Nephron progenitor cell (in vitro differentiated cells): ENCODE measurements around the gene PCNT.
"Not testable (repeated sequence)": the region's sequence is repeated elsewhere in the genome, so short reads cannot be mapped to it uniquely, and the experiment has no call there.

ENCODE experiments used
- DNase-seq: peaks from one replicate; pipeline ENCODE4 v3.0.0; 2021
- H3K27ac Mint-ChIP-seq: 2 replicates; pipeline ENCODE4 v1.8.0; 2021; ENCODE audit warnings: mild to moderate bottlenecking, moderate library complexity, mixed read lengths
- H3K27me3 Mint-ChIP-seq: 2 replicates; pipeline ENCODE4 v1.8.0; 2021; ENCODE audit warnings: mild to moderate bottlenecking, low read depth, mixed read lengths; ENCODE audit not compliant: poor library complexity
- H3K36me3 Mint-ChIP-seq: 2 replicates; pipeline ENCODE4 v1.8.0; 2021; ENCODE audit warnings: low read depth, mixed read lengths
- H3K4me1 Mint-ChIP-seq: 2 replicates; pipeline ENCODE4 v1.8.0; 2021; ENCODE audit warnings: mixed read lengths
- H3K4me3 Mint-ChIP-seq: 2 replicates; pipeline ENCODE4 v1.8.0; 2021; ENCODE audit warnings: mild to moderate bottlenecking, moderate library complexity, mixed read lengths
- H3K9me3 Mint-ChIP-seq: 2 replicates; pipeline ENCODE4 v1.8.0; 2021; ENCODE audit warnings: mild to moderate bottlenecking, moderate library complexity, mixed read lengths
- TF ChIP-seq, protein P1 (sequence below): fragments of 200-600 bp; sonication (generic); IDR thresholded peaks from 2 replicates; pipeline ENCODE4 v1.5.0; 2021; ENCODE audit warnings: antibody characterized with exemption

Gene PCNT

GRCh38 chr21:46299167-46299566, 24.8 kb upstream of the PCNT start:
- Mint-ChIP-seq H3K4me1 (peaks cover 24% of the 10 kb centered on the region), H3K27me3 (peaks cover 10% of the 10 kb centered on the region), H3K4me3 (no peak overlapping the region), H3K9me3 (peaks cover 10% of the 10 kb centered on the region), H3K36me3 (peaks cover 48% of the 10 kb centered on the region), H3K27ac (no peak overlapping the region)
- no peak for DNase-seq
- TF ChIP-seq, protein P1, sequence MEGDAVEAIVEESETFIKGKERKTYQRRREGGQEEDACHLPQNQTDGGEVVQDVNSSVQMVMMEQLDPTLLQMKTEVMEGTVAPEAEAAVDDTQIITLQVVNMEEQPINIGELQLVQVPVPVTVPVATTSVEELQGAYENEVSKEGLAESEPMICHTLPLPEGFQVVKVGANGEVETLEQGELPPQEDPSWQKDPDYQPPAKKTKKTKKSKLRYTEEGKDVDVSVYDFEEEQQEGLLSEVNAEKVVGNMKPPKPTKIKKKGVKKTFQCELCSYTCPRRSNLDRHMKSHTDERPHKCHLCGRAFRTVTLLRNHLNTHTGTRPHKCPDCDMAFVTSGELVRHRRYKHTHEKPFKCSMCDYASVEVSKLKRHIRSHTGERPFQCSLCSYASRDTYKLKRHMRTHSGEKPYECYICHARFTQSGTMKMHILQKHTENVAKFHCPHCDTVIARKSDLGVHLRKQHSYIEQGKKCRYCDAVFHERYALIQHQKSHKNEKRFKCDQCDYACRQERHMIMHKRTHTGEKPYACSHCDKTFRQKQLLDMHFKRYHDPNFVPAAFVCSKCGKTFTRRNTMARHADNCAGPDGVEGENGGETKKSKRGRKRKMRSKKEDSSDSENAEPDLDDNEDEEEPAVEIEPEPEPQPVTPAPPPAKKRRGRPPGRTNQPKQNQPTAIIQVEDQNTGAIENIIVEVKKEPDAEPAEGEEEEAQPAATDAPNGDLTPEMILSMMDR = no peak

GRCh38 chr21:46301759-46302158, 22.2 kb upstream of the PCNT start:
- TF ChIP-seq, protein P1 = no peak
- Mint-ChIP-seq H3K9me3 (no peaks in the 10 kb centered on the region), H3K27me3 (peaks cover 10% of the 10 kb centered on the region), H3K36me3 (peaks cover 54% of the 10 kb centered on the region), H3K4me3 (no peak overlapping the region), H3K4me1 (peaks cover 4% of the 10 kb centered on the region), H3K27ac (no peak overlapping the region)
- no peak for DNase-seq

DNA sequence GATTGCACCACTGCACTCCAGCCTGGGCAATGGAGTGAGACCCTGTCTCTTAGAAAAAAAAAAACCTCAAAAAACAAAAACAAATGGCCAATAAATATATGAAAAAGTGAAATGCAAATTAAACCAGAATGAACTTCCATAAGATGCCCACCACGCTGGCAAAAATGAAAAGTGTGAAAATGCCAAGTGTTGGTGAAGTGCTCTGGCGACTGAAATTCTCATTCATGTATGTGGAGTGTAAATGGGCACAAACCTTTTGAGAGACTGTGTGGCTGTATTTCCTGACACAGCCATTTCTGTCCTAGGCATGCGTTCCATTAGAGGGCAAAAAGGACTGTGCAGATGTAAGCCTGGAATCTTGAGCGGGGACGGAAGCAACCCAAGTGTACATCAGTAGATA, 19.5 kb upstream of the PCNT start:
- Mint-ChIP-seq H3K9me3 (no peaks in the 10 kb centered on the region), H3K36me3 (peaks cover 59% of the 10 kb centered on the region), H3K27me3 (peaks cover 3% of the 10 kb centered on the region), H3K27ac (no peak overlapping the region), H3K4me3 (no peak overlapping the region), H3K4me1 (no peaks in the 10 kb centered on the region)
- TF ChIP-seq, protein P1 = no peak
- no peak for DNase-seq

DNA sequence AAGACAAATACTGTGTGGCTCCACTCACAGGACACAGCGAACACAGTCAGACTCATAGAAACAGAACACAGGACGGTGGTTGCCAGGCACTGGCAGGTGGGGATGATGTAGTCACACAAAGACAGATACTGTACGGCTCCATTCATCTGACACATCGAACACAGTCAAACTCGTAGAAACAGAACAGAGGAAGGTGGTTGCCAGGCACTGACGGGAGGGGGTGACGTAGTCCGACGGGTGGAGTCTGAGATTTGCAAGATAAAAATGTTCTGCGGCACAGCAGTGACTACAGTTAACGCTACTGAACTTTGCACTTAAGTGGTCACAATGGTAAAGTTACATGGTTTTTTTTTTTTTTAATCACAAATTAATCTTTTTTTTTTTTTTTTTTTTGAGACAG, 19.0 kb upstream of the PCNT start:
- H3K4me3 Mint-ChIP-seq = no peak overlapping the region
- H3K9me3 Mint-ChIP-seq = no peaks in the 10 kb centered on the region
- DNase-seq = no peak
- no peaks in the 10 kb centered on the region for H3K4me1 Mint-ChIP-seq
- TF ChIP-seq, protein P1 = no peak
- peaks cover 53% of the 10 kb centered on the region for H3K36me3 Mint-ChIP-seq
- no peak overlapping the region for H3K27ac Mint-ChIP-seq
- H3K27me3 Mint-ChIP-seq = peaks cover 3% of the 10 kb centered on the region

- TF ChIP-seq, protein P1 = no peak
- peak overlapping the region; percentile 18 for H3K27ac Mint-ChIP-seq
Observed at GRCh38 chr21:46307625-46308024, 16.3 kb upstream of the PCNT start.

GRCh38 chr21:46308431-46308830, 15.5 kb upstream of the PCNT start:
- no peak for DNase-seq
- TF ChIP-seq, protein P1 = no peak
- Mint-ChIP-seq H3K27me3 (no peaks in the 10 kb centered on the region), H3K4me1 (no peaks in the 10 kb centered on the region), H3K36me3 (peaks cover 50% of the 10 kb centered on the region), H3K9me3 (no peaks in the 10 kb centered on the region), H3K4me3 (no peak overlapping the region), H3K27ac (no peak overlapping the region)

More at GRCh38 chr21:46307625-46308024, 16.3 kb upstream of the PCNT start:
- no peak for DNase-seq
- H3K4me3 Mint-ChIP-seq = no peak overlapping the region
- H3K27me3 Mint-ChIP-seq = no peaks in the 10 kb centered on the region
- no peaks in the 10 kb centered on the region for H3K9me3 Mint-ChIP-seq
- H3K4me1 Mint-ChIP-seq = no peaks in the 10 kb centered on the region
- H3K36me3 Mint-ChIP-seq = peaks cover 48% of the 10 kb centered on the region

DNA sequence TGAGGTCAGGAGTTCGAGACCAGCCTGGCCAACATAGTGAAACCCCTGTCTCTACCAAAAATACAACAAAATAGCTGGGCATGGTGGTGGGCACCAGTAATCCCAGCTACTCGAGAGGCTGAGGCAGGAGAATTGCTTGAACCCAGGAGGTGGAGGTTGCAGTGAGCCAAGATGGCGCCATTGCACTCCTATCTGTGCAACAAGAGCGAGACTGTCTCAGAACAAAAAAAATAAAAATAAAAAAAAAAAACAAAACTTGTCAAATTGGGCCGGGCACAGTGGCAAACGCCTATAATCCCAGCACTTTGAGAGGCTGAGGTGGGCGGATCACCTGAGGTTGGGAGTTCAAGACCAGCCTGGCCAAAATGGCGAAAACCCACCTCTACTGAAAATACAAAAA, 13.7 kb upstream of the PCNT start:
- H3K4me1 Mint-ChIP-seq, DNase-seq, H3K4me3 Mint-ChIP-seq, H3K27me3 Mint-ChIP-seq, H3K9me3 Mint-ChIP-seq, H3K27ac Mint-ChIP-seq: not testable (repeated sequence)
- H3K36me3 Mint-ChIP-seq = peaks cover 44% of the 10 kb centered on the region
